ENCODE measurements around the gene CDK18.

CDK18 gene

GRCh38 chr1:205572421-205572820 is 68.0 kb downstream of the CDK18 start:
- DNase-seq, result no peak

GRCh38 chr1:205575294-205575885 is 70.9 kb downstream of the CDK18 start:
- DNase-seq, result no peak

- no peak for DNase-seq
These were observed 71.5 kb downstream of the CDK18 start for GRCh38 chr1:205576011-205576410.

DNA sequence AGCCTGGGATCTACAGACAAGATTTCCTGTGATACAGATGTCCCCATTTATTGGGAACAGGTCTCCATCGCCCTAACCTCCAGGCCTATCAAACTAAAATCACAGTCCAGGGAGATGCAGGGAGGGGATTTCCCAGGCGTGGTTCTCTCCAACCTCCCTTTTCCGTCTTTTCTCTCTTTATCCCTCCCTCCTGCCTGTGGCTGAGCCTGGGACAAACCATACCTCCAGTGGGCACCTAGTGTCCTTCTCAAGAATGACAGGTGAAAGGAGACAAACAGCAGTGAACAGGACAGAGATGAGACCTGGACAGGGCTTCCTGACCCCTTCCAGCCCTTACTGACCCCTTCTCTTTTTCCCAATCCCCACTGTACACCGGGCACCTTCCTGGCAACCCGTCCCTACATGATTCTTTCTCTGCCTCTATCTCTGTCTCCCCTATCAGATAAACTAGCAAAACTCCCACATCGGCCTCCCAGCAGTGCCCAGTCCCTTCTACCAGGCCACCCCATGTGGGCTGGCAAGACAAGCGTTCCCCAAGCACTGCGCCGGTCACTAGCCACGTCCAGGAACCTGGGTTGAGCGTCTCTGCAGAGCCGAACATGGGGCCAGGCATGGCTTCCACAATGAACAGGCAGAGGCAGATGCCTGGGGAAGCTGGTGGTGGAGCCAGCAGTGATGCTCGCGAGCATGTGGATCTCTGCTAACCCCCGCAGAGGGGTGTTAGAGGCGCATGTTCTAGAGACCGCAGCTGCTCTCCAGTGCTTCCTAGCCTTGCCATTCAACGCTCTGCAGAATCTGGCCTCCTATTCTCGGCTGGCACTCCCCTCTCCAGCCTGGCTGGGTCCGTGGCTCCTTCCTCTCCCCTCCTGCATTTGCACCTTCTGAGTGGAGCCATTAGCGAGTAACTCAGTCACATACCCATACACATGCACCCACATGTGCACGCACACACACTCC is 72.6 kb downstream of the CDK18 start:
- DNase-seq, result no peak

DNA sequence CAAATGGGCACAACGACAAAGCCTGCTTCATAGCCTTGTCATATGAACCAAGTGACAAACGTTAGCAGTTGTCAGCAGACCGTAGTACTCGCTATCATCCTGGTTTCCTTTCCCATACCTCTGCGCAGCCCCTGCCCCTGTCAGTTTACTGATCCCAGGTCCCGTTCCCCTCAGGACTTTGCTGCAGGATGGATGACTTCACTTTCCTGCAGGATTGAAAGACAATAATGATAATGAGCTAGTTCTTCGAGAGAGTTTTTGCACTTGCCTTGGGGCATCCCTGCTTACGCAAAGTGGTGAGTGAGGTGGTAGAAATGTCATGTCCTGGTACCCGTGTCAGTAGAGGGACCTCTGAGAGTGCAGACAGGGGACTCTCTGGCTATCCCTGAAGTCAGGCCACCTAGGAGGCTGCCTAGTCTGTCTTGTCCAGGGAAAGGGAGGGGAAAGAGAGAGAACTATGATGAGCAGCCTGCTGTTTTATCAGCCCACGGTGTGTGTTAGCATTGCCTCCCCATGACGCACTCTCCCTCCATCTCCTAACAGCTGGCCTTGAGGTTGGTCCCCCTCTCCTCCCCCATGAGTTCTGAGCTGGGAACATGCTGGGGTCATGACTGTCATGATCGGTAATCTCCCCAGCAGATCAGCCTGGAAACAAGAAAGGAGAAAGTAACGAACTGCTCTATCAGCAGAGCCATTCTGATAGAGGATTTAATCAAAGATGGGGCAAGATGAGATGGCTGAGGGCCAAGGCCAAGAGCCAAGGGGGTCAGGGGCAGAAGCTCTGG is 73.6 kb downstream of the CDK18 start:
- DNase-seq, result no peak

DNA sequence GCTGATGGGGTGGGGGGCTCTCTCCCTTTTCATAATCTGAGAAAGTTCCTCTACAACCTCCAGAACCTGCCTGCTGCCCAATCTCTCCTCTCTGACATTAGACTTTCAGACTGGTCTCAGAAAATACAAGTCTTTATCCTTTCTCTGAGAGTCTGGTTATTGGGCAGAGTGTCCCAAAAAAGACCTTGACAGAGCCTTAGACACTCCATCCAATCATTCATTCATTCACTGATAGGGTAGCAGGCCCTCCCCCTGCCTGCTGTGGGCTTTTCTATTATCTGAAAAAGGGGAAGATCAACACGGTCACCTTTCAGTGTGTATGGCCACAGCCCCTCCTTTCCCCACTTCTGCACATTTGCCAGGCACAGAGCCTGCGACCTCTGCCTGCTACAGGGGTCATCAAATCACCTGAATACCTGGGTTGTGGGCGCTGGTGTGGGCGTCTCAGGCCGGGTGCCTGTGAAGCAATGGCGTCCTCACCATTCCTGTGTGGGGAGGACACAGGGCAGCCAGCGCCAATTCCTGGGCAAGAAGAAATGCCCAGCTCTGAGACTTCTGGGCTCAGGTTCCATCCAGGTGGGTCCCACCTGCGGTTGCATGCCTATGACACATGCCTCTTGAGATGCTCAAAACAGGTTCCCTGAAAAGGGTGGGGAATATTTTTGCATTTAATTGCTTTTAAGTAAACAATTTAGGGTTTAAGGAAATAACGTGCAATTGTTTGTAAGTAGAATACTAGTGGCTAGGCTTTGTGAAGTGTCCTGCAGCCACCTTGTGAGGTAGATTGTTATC is 74.5 kb downstream of the CDK18 start:
- no peak for DNase-seq

DNA sequence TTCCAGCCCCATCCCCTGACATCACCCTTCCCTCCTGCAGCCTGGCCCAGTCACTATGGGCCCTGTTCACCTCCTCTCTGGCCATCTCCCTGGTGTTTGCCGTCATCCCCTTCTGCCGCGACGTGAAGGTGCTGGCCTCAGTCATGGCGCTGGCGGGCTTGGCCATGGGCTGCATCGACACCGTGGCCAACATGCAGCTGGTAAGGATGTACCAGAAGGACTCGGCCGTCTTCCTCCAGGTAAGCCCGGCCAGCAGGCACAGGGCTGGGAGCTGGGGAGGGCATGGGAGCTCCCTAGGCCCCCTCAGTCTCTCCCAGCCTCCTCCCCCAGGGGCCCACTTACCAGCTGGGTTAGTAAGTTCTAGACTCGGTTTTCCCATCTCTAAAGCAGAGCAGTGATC is 75.2 kb downstream of the CDK18 start:
- no peak for DNase-seq

GRCh38 chr1:205580140-205580922 is 75.9 kb downstream of the CDK18 start:
- no peak for DNase-seq

- DNase-seq, result no peak
These were observed 76.4 kb downstream of the CDK18 start for GRCh38 chr1:205580923-205581180.

GRCh38 chr1:205581321-205581980 is 77.0 kb downstream of the CDK18 start:
- no peak for DNase-seq

DNA sequence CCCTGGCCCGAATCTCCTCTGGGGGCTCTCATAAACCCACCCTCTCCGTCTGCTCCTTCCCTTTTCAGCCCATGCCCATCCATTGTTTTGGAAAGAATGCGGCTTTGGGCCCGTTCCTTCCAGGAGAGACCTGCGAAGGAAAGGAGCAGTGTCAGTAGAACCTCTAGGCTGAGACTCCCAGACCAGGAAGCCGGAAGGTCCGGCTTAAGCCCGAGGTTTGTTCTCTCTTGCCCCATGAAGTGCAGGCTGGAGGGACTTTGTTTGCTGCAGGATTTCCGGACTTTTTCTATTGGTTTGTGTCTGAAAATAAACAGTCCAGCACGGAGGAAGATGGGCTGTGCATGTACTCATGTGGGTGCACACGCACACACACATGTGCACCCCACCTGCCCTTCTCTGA is 77.6 kb downstream of the CDK18 start:
- DNase-seq, result no peak

Data from activated CD4-positive, alpha-beta T cell treated with anti-CD3 and anti-CD28 coated beads for 48 hours (primary cell).